ENCODE data around the gene MKLN1.

- TF ChIP-seq CTCF (conservative IDR thresholded peaks at IDR 0.05) (no peak), EZH2 (IDR thresholded peaks at IDR 0.05; ENCODE audit: low read depth) (no peak)
These were observed 165.9 kb downstream of the MKLN1 start for GRCh38 chr7:131493581-131493980.
